H1 (cell line): ENCODE measurements around the gene HLF. TPM values are rescaled to one million over a fixed set of nuclear protein-coding genes. Genes with fewer than 3 reads are reported as not detected.

Source experiments
- CTCF ChIA-PET: fragments of 300-600 bp; sonication (Branson Sonifier 250); formaldehyde crosslinking; loops from one replicate; lab custom pipeline; 2021; ENCODE audit not compliant: partially characterized antibody; lab: Charles Lee
- POLR2A ChIA-PET: fragments of 300-600 bp; sonication (Branson Sonifier 250); formaldehyde crosslinking; loops from one replicate; lab custom pipeline; 2021; ENCODE audit warnings: inconsistent platforms; ENCODE audit not compliant: partially characterized antibody; lab: Charles Lee
- DNase-seq, 2 experiments: peaks; one replicate each; pipeline versions ENCODE4 v3.0.0 to v3.0.0-alpha.2; 2010 to 2022; ENCODE audit warnings: low spot score in 2 of 2, low read depth in 1 of 2, mixed read lengths in 1 of 2
- FAIRE-seq: peaks from 2 replicates; lab custom pipeline; 2011; peaks lifted over from hg19 to GRCh38; lab: Jason Lieb, UNC
- H2AFZ ChIP-seq: 2 replicates; pipeline ENCODE4 v1.8.1; 2012; ENCODE audit warnings: low read length, inconsistent platforms
- H2AK5ac ChIP-seq: 2 replicates; pipeline ENCODE4 v1.6.1; 2013; ENCODE audit warnings: low read depth, low read length
- H2BK120ac ChIP-seq: replicated peaks from 2 replicates; pipeline ENCODE3; 2013; ENCODE audit warnings: low read depth, low read length, inconsistent platforms
- H2BK12ac ChIP-seq: 2 replicates; pipeline ENCODE4 v1.6.1; 2013; ENCODE audit warnings: low read depth, low read length
- H2BK15ac ChIP-seq: 2 replicates; pipeline ENCODE4 v1.6.1; 2013; ENCODE audit warnings: low read length
- H2BK20ac ChIP-seq: 2 replicates; pipeline ENCODE4 v1.6.1; 2013; ENCODE audit warnings: low read length
- H2BK5ac ChIP-seq: 2 replicates; pipeline ENCODE4 v1.6.1; 2013; ENCODE audit warnings: low read depth, low read length
- H3K14ac ChIP-seq: 2 replicates; pipeline ENCODE4 v1.6.1; 2013; ENCODE audit warnings: inconsistent platforms; ENCODE audit not compliant: insufficient read length
- H3K18ac ChIP-seq: 2 replicates; pipeline ENCODE4 v1.6.1; 2013; ENCODE audit warnings: low read length; ENCODE audit errors: extremely low read depth
- H3K23ac ChIP-seq: 2 replicates; pipeline ENCODE4 v1.6.1; 2013; ENCODE audit warnings: inconsistent platforms; ENCODE audit not compliant: insufficient read length
- H3K23me2 ChIP-seq: 2 replicates; pipeline ENCODE4 v1.6.1; 2013; ENCODE audit warnings: low read depth, low read length
- H3K27ac ChIP-seq: 2 replicates; pipeline ENCODE4 v1.6.1; 2011; ENCODE audit warnings: low read depth, low read length, inconsistent platforms
- H3K27me3 ChIP-seq, 4 experiments: replicated peaks in 1 of 4; 1 replicate in 1 of 4; 2 replicates in 3 of 4; pipeline versions ENCODE4 v1.6.1 to v1.8.1; 2011 to 2013; ENCODE audit warnings: low read length in 3 of 4, mild to moderate bottlenecking in 3 of 4, inconsistent platforms in 2 of 4, mixed read lengths in 2 of 4, moderate library complexity in 1 of 4; ENCODE audit not compliant: control insufficient read depth in 3 of 4, insufficient read depth in 3 of 4; ENCODE audit errors: extremely low read depth in 1 of 4
- H3K36me3 ChIP-seq, 4 experiments: 2 replicates each; pipeline versions ENCODE4 v1.6.1 to v1.8.1; 2011 to 2013; ENCODE audit warnings: mild to moderate bottlenecking in 4 of 4, low read length in 3 of 4, moderate library complexity in 2 of 4, control low read depth in 1 of 4, inconsistent platforms in 1 of 4; ENCODE audit not compliant: insufficient read depth in 4 of 4, control insufficient read depth in 2 of 4
- H3K4ac ChIP-seq: replicated peaks from 2 replicates; pipeline ENCODE3; 2013; ENCODE audit warnings: low read length, low read depth, mixed read lengths, inconsistent platforms; ENCODE audit not compliant: insufficient read length
- H3K4me1 ChIP-seq, 4 experiments: replicated peaks in 1 of 4; 1 replicate in 1 of 4; 2 replicates in 3 of 4; pipeline versions ENCODE4 v1.6.1 to v1.8.1; 2011 to 2013; ENCODE audit warnings: low read length in 3 of 4, inconsistent platforms in 2 of 4, mixed read lengths in 1 of 4; ENCODE audit not compliant: insufficient read depth in 4 of 4, control insufficient read depth in 3 of 4
- H3K4me2 ChIP-seq, 2 experiments: 2 replicates each; pipeline versions ENCODE4 v1.6.1 to v1.8.1; 2011 to 2013; ENCODE audit warnings: low read depth in 2 of 2, low read length in 2 of 2, control low read depth in 1 of 2, inconsistent platforms in 1 of 2, mild to moderate bottlenecking in 1 of 2; ENCODE audit not compliant: insufficient read depth in 1 of 2
- H3K4me3 ChIP-seq, 4 experiments: fragments of 200-600, 300-600 bp in 1 of 4; sonication (generic), shearing (Covaris generic), sonication (Bioruptor Twin) in 1 of 4; 2 replicates each; pipeline versions ENCODE4 v1.5.1 to v1.8.1; 2011 to 2016; ENCODE audit warnings: low read length in 4 of 4, low read depth in 3 of 4, control low read depth in 2 of 4, inconsistent platforms in 2 of 4, mild to moderate bottlenecking in 2 of 4, mixed read lengths in 1 of 4, moderate library complexity in 1 of 4; ENCODE audit not compliant: insufficient read depth in 2 of 4; ENCODE audit errors: extremely low read depth in 1 of 4
- H3K56ac ChIP-seq: replicated peaks from 2 replicates; pipeline ENCODE3; 2013; ENCODE audit warnings: low read depth, mild to moderate bottlenecking, mixed read lengths, low read length, inconsistent platforms; ENCODE audit not compliant: insufficient read length
- H3K79me1 ChIP-seq: 2 replicates; pipeline ENCODE4 v1.6.1; 2013; ENCODE audit warnings: low read depth, low read length, control low read depth
- H3K79me2 ChIP-seq, 2 experiments: 2 replicates each; pipeline versions ENCODE4 v1.6.1 to v1.8.1; 2012 to 2013; ENCODE audit warnings: low read length in 2 of 2, mild to moderate bottlenecking in 2 of 2, inconsistent platforms in 1 of 2; ENCODE audit not compliant: insufficient read depth in 2 of 2, control insufficient read depth in 1 of 2
- H3K9ac ChIP-seq, 4 experiments: replicated peaks in 1 of 4; 1 replicate in 1 of 4; 2 replicates in 3 of 4; pipeline versions ENCODE4 v1.6.1 to v1.8.1; 2011 to 2013; ENCODE audit warnings: low read depth in 3 of 4, low read length in 3 of 4, control low read depth in 2 of 4, mild to moderate bottlenecking in 2 of 4, moderate library complexity in 2 of 4, inconsistent platforms in 1 of 4; ENCODE audit errors: extremely low read depth in 1 of 4
- H3K9me3 ChIP-seq, 2 experiments: 2 replicates each; pipeline versions ENCODE4 v1.6.1 to v1.8.1; 2012 to 2013; ENCODE audit warnings: mild to moderate bottlenecking in 2 of 2, moderate library complexity in 2 of 2, control low read depth in 1 of 2, inconsistent platforms in 1 of 2, low read depth in 1 of 2, low read length in 1 of 2, mixed read lengths in 1 of 2; ENCODE audit not compliant: insufficient read depth in 2 of 2
- H4K20me1 ChIP-seq, 2 experiments: replicated peaks in 1 of 2; 2 replicates each; pipeline versions ENCODE3 to v1.8.1; 2011 to 2013; ENCODE audit warnings: inconsistent platforms in 2 of 2, low read length in 2 of 2, mild to moderate bottlenecking in 1 of 2; ENCODE audit not compliant: insufficient read depth in 2 of 2, control insufficient read depth in 1 of 2
- H4K5ac ChIP-seq: 2 replicates; pipeline ENCODE4 v1.6.1; 2013; ENCODE audit warnings: low read length, low read depth, mixed read lengths, inconsistent platforms; ENCODE audit not compliant: insufficient read length
- H4K8ac ChIP-seq: 2 replicates; pipeline ENCODE4 v1.8.0; 2013; ENCODE audit warnings: mild to moderate bottlenecking, moderate library complexity, low read length, inconsistent platforms; ENCODE audit not compliant: insufficient read depth; ENCODE audit errors: extremely low read depth
- H4K91ac ChIP-seq: replicated peaks from 2 replicates; pipeline ENCODE3; 2013; ENCODE audit warnings: low read length, mixed read lengths, inconsistent platforms; ENCODE audit not compliant: insufficient read length
- ASH2L ChIP-seq: fragments of 200-600, 300-600 bp; sonication (generic); IDR thresholded peaks from one replicate; pipeline ENCODE4 v1.7.1; 2017; ENCODE audit warnings: low read length
- CBX5 ChIP-seq: fragments of 300-800, 300-1000 bp; sonication (generic); IDR thresholded peaks from 2 replicates; pipeline ENCODE4 v1.7.1; 2016; ENCODE audit warnings: antibody characterized with exemption, low read length, low read depth
- CREB1 ChIP-seq: IDR thresholded peaks from 2 replicates; pipeline ENCODE4 v1.6.1; 2012; ENCODE audit warnings: inconsistent platforms
- EZH2 ChIP-seq: fragments of 200-600 bp; sonication (generic); IDR thresholded peaks from 2 replicates; pipeline ENCODE4 v1.7.1; 2012; ENCODE audit warnings: low read depth, mild to moderate bottlenecking, moderate library complexity, low read length, inconsistent platforms; ENCODE audit not compliant: severe bottlenecking
- FOSL1 ChIP-seq: IDR thresholded peaks from 2 replicates; pipeline ENCODE4 v1.6.1; 2011; ENCODE audit warnings: mild to moderate bottlenecking, low read depth, low read length, moderate library complexity; ENCODE audit not compliant: insufficient read depth
- HDAC2 ChIP-seq, 2 experiments: fragments of 300-600 bp in 1 of 2; sonication (generic) in 1 of 2; IDR thresholded peaks; 2 replicates each; pipeline ENCODE4 v1.6.1; 2011 to 2012; ENCODE audit warnings: low read depth in 2 of 2, low read length in 2 of 2, mild to moderate bottlenecking in 2 of 2, moderate library complexity in 2 of 2, borderline replicate concordance in 1 of 2, inconsistent platforms in 1 of 2
- JUN ChIP-seq: IDR thresholded peaks from 2 replicates; pipeline ENCODE4 v1.6.1; 2011; ENCODE audit warnings: low read depth, mild to moderate bottlenecking, improper control_type of control experiment, low read length
- JUND ChIP-seq: IDR thresholded peaks from 2 replicates; pipeline ENCODE4 v1.6.1; 2011; ENCODE audit warnings: mild to moderate bottlenecking, improper control_type of control experiment, low read length
- MAX ChIP-seq: IDR thresholded peaks from 2 replicates; pipeline ENCODE4 v1.6.1; 2012; ENCODE audit warnings: inconsistent platforms
- RFX5 ChIP-seq: IDR thresholded peaks from 2 replicates; pipeline ENCODE4 v1.6.1; 2011; ENCODE audit warnings: low read depth, low read length, improper control_type of control experiment, borderline replicate concordance
- SIN3A ChIP-seq, 2 experiments: IDR thresholded peaks in 1 of 2; conservative IDR thresholded peaks in 1 of 2; 2 replicates each; pipeline ENCODE4 v1.6.1; 2011 to 2012; ENCODE audit warnings: low read length in 2 of 2, improper control_type of control experiment in 1 of 2, low read depth in 1 of 2, mild to moderate bottlenecking in 1 of 2
- SUZ12 ChIP-seq: fragments of 200-600 bp; sonication (generic); IDR thresholded peaks from 2 replicates; pipeline ENCODE4 v1.6.1; 2012; ENCODE audit warnings: mild to moderate bottlenecking, inconsistent platforms, low read length, moderate library complexity, mixed read lengths
- TBP ChIP-seq: IDR thresholded peaks from 2 replicates; pipeline ENCODE4 v1.6.1; 2011; ENCODE audit warnings: low read depth, low read length, improper control_type of control experiment
- TEAD4 ChIP-seq: IDR thresholded peaks from 2 replicates; pipeline ENCODE4 v1.6.1; 2012; ENCODE audit warnings: low read depth, low read length, inconsistent platforms, mixed read lengths
- WGBS, 2 experiments: shearing (Covaris generic) in 1 of 2; methylation state at CpG; one replicate each; pipeline versions ENCODE4 v1.1.6 to v1.1.7; 2013 to 2015; ENCODE audit warnings: low lambda C conversion rate in 2 of 2, mixed read lengths in 2 of 2, inconsistent platforms in 1 of 2, low coverage in 1 of 2, missing lambda C conversion rate in 1 of 2; ENCODE audit not compliant: insufficient replicate concordance in 2 of 2, insufficient coverage in 1 of 2, insufficient read length in 1 of 2; ENCODE audit errors: extremely low coverage in 1 of 2, missing lambda C conversion rate in 1 of 2; 5-methylcytosine and 5-hydroxymethylcytosine counted together
- polyA plus RNA-seq, 7 experiments: library from polyadenylated mRNA; depleted of rRNA in 3 of 7; stranded (reverse) in 5 of 7; unstranded in 2 of 7; fragments of >200 nt in 5 of 7; fragments of 200-250 nt in 2 of 7; gene quantifications; 1 replicate in 5 of 7; 2 replicates in 1 of 7; 4 replicates in 1 of 7; pipeline versions ENCODE4 v1.2.1 to v1.2.3, GENCODE V29; 2011 to 2013; ENCODE audit warnings: missing spikeins in 2 of 7, mixed read lengths in 2 of 7
- total RNA-seq: library from RNA; stranded (reverse); fragmentation: NEBNext Ultra II Directional; extraction: Animal tissue kit (Norgen Biotek cat#: 25700); gene quantifications from 2 replicates; pipeline ENCODE4 v1.2.1, GENCODE V29; 2021

Gene HLF
- total and polyA plus RNA-seq, 2 of the 8 experiments (the other 6 are each of a cell fraction or from before 2014, with no cell fraction given): 0.39 to 0.60 TPM

DNA sequence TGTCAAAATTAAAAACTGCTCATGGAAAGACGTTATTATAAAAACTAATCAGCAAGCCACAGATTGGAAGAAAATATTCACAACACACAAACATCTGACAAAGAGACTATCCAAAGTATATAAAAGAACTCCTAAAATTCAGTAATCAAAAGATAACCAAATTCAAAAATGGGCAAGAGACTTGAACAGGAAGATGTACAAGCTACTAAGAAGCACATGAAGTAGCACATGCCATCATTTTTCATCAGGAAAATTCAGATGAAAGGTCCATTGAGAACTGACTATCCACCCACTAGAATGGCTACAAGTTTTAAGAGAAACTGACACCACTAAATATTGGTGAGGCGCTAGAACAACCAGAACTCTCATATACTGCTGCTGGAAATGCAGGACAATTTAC is 3.4 kb upstream of the HLF start:
- ChIA-PET POLR2A (no interaction called here), CTCF (interaction anchor here (0.9 to 1.0 kb wide), 2 partner anchors 30 to 35 kb away, joined by 3 to 4 read pairs; no protein-coding TSS in a partner anchor)
- FAIRE-seq: no peak
- H3K14ac ChIP-seq: no peak overlapping the region
- WGBS, 2 experiments: 96% methylated on average over 2 of the region's 2 CpGs; no CpG with 5 or more reads in 1 of the 2 experiments
- no peak overlapping the region for H4K8ac ChIP-seq
- H3K27ac ChIP-seq: no peak overlapping the region
- peaks cover 0 to 14% (median 7%) of the 10 kb centered on the region in 4 experiments; a peak in 4 of 7 replicates for H3K4me1 ChIP-seq
- H2BK120ac ChIP-seq: no peak overlapping the region
- no peak overlapping the region for H3K56ac ChIP-seq
- H3K36me3 ChIP-seq: no peaks in the 10 kb centered on the region
- no peak overlapping the region for H2BK20ac ChIP-seq
- H2BK12ac ChIP-seq: no peak overlapping the region
- H4K20me1 ChIP-seq: peaks cover 0 to 2% of the 10 kb centered on the region in 2 experiments
- no peak for DNase-seq
- H3K79me1 ChIP-seq: no peaks in the 10 kb centered on the region
- H2BK15ac ChIP-seq: no peak overlapping the region
- peaks cover 10% of the 10 kb centered on the region; the same call in 1 of the 2 replicates for H3K23me2 ChIP-seq
- no peak overlapping the region for H3K23ac ChIP-seq
- H3K9me3 ChIP-seq: no peaks in the 10 kb centered on the region; a peak in 2 of 4 replicates
- no peak overlapping the region for H3K4me2 ChIP-seq
- no peak overlapping the region for H2AFZ ChIP-seq
- no peak overlapping the region for H2AK5ac ChIP-seq
- no peak overlapping the region for H3K18ac ChIP-seq
- no peak overlapping the region for H3K4me3 ChIP-seq
- no peak overlapping the region for H4K5ac ChIP-seq
- H4K91ac ChIP-seq: no peak overlapping the region
- no peaks in the 10 kb centered on the region for H3K79me2 ChIP-seq
- no peak overlapping the region for H3K4ac ChIP-seq
- peaks cover 19 to 44% (median 38%) of the 10 kb centered on the region in 4 experiments for H3K27me3 ChIP-seq
- no peak overlapping the region for H3K9ac ChIP-seq
- no peak overlapping the region for H2BK5ac ChIP-seq
- no peak for TF ChIP-seq HDAC2 (IDR thresholded peaks at IDR 0.05; ENCODE audit: borderline replicate concordance in 1 of 2, low read depth in 2 of 2, low read length in 2 of 2)
- no peak for TF ChIP-seq SUZ12
- no peak for TF ChIP-seq EZH2
- TF ChIP-seq TBP: no peak
- no peak for TF ChIP-seq RFX5
- TF ChIP-seq JUN: no peak
- TF ChIP-seq JUND: no peak
- no peak for TF ChIP-seq ASH2L
- TF ChIP-seq CREB1: no peak
- no peak for TF ChIP-seq CBX5
- TF ChIP-seq TEAD4: no peak
- TF ChIP-seq MAX: no peak
- TF ChIP-seq SIN3A (conservative IDR thresholded peaks at IDR 0.05 in 1 of 2, IDR thresholded peaks at IDR 0.05 in 1 of 2; ENCODE audit: low read depth in 1 of 2, low read length in 2 of 2): no peak
- TF ChIP-seq FOSL1: no peak
